DOHH2 (cell line): Measurements from ENCODE around the gene OCA2.
"Not testable (repeated sequence)": the region's sequence is repeated elsewhere in the genome, so short reads cannot be mapped to it uniquely, and the experiment has no call there.

ENCODE experiments used
- H3F3A ChIP-seq: fragments of 200-600 bp; sonication (generic), shearing (Covaris generic); 2 replicates; pipeline ENCODE4 v1.6.0; 2016; ENCODE audit warnings: antibody characterized with exemption, mild to moderate bottlenecking; ENCODE audit not compliant: control insufficient read depth, insufficient read depth
- H3K27ac ChIP-seq: fragments of 200-600 bp; sonication (generic); 2 replicates; pipeline ENCODE4 v1.5.1; 2014; ENCODE audit warnings: low read depth, mild to moderate bottlenecking, low read length, moderate library complexity
- H3K27me3 ChIP-seq: fragments of 200-600 bp; sonication (generic); 2 replicates; pipeline ENCODE4 v1.6.1; 2014; ENCODE audit warnings: mild to moderate bottlenecking, low read length, mixed read lengths; ENCODE audit not compliant: control insufficient read depth
- H3K36me3 ChIP-seq: fragments of 200-600 bp; sonication (generic); 2 replicates; pipeline ENCODE4 v1.6.1; 2014; ENCODE audit warnings: mild to moderate bottlenecking, low read length, moderate library complexity, mixed read lengths; ENCODE audit not compliant: control insufficient read depth
- H3K4me1 ChIP-seq: fragments of 200-600 bp; sonication (generic); 2 replicates; pipeline ENCODE4 v1.6.1; 2014; ENCODE audit warnings: mild to moderate bottlenecking, low read length, mixed read lengths; ENCODE audit not compliant: control insufficient read depth
- H3K4me2 ChIP-seq: fragments of 200-600 bp; sonication (generic); 2 replicates; pipeline ENCODE4 v1.6.0; 2014; ENCODE audit warnings: mild to moderate bottlenecking, low read length, moderate library complexity
- H3K4me3 ChIP-seq: fragments of 200-600 bp; sonication (generic); 2 replicates; pipeline ENCODE4 v1.5.1; 2014; ENCODE audit warnings: mild to moderate bottlenecking, low read length, mixed read lengths
- H3K79me2 ChIP-seq: fragments of 200-600 bp; sonication (generic); 2 replicates; pipeline ENCODE4 v1.6.1; 2014; ENCODE audit warnings: mild to moderate bottlenecking, low read length, mixed read lengths; ENCODE audit not compliant: control insufficient read depth
- H3K9me2 ChIP-seq: fragments of 200-600 bp; sonication (generic); replicated peaks from 2 replicates; pipeline ENCODE4 v1.6.1; 2014; ENCODE audit warnings: mild to moderate bottlenecking, low read length, mixed read lengths; ENCODE audit not compliant: control insufficient read depth
- H3K9me3 ChIP-seq: fragments of 200-600 bp; sonication (generic); 2 replicates; pipeline ENCODE4 v1.6.1; 2014; ENCODE audit warnings: antibody characterized with exemption, low read length, mixed read lengths; ENCODE audit not compliant: control insufficient read depth, insufficient read depth
- H4K20me1 ChIP-seq: fragments of 200-600 bp; sonication (generic); 2 replicates; pipeline ENCODE4 v1.6.0; 2014; ENCODE audit warnings: low read depth, mild to moderate bottlenecking, antibody characterized with exemption, low read length, moderate library complexity; ENCODE audit not compliant: control insufficient read depth, insufficient read depth
- EZH2phosphoT487 ChIP-seq: fragments of 200-600 bp; sonication (generic); IDR thresholded peaks from 2 replicates; pipeline ENCODE4 v1.6.1; 2017; ENCODE audit warnings: borderline replicate concordance, mild to moderate bottlenecking, antibody characterized with exemption, low read length, moderate library complexity, mixed read lengths
- TF ChIP-seq, protein P1 (sequence below): fragments of 200-600 bp; sonication (generic); IDR thresholded peaks from one replicate; pipeline ENCODE4 v1.5.1; 2014; ENCODE audit warnings: antibody characterized with exemption, mild to moderate bottlenecking, low read depth, low read length; ENCODE audit not compliant: poor library complexity, severe bottlenecking

The OCA2 gene

DNA sequence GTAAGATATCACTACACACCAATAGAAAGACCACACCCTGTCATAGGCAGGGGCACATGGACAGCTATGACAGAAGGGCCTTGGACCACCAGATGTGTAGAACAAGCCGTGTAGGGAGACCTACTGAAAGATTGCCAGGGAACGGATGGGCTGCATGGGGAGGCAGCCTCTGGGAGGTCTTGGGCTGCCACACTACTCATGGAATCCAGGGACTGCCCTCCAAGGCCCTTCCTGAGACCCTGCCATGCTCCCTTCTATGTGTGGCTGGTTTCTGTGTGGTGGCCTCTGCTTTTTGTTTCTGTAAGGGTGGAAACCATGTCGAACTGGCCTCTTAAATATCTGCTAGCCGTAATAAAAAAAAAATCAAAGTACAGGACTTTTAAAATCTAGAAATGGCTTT is 86.9 kb downstream of the OCA2 start:
- TF ChIP-seq EZH2phosphoT487, result no peak
- TF ChIP-seq, protein P1, sequence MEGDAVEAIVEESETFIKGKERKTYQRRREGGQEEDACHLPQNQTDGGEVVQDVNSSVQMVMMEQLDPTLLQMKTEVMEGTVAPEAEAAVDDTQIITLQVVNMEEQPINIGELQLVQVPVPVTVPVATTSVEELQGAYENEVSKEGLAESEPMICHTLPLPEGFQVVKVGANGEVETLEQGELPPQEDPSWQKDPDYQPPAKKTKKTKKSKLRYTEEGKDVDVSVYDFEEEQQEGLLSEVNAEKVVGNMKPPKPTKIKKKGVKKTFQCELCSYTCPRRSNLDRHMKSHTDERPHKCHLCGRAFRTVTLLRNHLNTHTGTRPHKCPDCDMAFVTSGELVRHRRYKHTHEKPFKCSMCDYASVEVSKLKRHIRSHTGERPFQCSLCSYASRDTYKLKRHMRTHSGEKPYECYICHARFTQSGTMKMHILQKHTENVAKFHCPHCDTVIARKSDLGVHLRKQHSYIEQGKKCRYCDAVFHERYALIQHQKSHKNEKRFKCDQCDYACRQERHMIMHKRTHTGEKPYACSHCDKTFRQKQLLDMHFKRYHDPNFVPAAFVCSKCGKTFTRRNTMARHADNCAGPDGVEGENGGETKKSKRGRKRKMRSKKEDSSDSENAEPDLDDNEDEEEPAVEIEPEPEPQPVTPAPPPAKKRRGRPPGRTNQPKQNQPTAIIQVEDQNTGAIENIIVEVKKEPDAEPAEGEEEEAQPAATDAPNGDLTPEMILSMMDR, result no peak
- Histone ChIP-seq H4K20me1 (no peaks in the 10 kb centered on the region), H3K27me3 (no peaks in the 10 kb centered on the region), H3K9me2 (no peaks in the 10 kb centered on the region), H3F3A (no peaks in the 10 kb centered on the region), H3K79me2 (no peaks in the 10 kb centered on the region), H3K4me3 (no peak overlapping the region), H3K9me3 (no peaks in the 10 kb centered on the region), H3K27ac (no peak overlapping the region), H3K4me2 (no peak overlapping the region), H3K36me3 (no peaks in the 10 kb centered on the region), H3K4me1 (no peaks in the 10 kb centered on the region)

- H3K4me2 ChIP-seq, H3F3A ChIP-seq, H3K36me3 ChIP-seq: not testable (repeated sequence)
These were observed 90.9 kb downstream of the OCA2 start for GRCh38 chr15:28008175-28008574.

DNA sequence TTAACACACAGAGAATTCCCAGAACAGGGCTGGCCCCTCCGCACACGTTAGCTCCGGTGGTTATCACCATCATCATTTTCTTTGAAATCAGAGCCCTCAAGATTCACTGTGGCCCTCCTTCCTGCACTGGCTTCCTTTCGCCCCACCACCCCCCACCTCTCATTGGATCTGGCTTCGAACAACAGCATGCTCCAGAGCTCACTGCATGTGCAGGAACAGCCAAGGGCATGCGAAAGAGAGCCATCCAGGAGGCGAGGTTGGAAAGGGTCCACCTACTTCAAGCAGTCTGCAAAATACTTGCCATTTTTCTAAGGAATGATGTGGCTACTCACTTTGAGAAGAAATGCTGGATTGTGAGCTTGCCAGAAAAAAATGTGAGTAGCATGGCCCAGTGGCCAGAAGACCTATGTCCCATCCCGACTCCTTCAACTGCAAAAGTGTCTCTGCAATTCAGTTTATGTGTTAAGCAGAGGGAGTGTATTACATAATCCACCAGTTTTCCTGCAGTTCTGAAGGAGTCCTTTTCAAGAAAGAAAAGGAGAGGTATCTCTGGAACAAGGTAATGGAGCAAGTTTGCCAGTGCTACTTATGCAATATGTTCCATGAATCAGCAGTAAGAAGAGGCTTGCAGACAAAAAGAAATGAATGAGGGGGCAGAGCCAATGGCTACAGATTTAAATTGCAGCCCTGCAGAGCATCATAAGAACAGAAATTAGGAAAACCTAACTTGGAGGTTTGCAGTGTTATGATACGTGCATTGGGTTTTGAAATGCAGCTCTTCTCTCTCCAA is 92.8 kb downstream of the OCA2 start:
- TF ChIP-seq EZH2phosphoT487, result no peak
- TF ChIP-seq, protein P1, result no peak
- H3K9me3 ChIP-seq, result no peaks in the 10 kb centered on the region; the same call in 1 of the 2 replicates

More at GRCh38 chr15:28008175-28008574, 90.9 kb downstream of the OCA2 start:
- H3K9me2 ChIP-seq, H4K20me1 ChIP-seq, H3K4me1 ChIP-seq, H3K79me2 ChIP-seq, H3K27me3 ChIP-seq, H3K27ac ChIP-seq, H3K9me3 ChIP-seq, H3K4me3 ChIP-seq: not testable (repeated sequence)

DNA sequence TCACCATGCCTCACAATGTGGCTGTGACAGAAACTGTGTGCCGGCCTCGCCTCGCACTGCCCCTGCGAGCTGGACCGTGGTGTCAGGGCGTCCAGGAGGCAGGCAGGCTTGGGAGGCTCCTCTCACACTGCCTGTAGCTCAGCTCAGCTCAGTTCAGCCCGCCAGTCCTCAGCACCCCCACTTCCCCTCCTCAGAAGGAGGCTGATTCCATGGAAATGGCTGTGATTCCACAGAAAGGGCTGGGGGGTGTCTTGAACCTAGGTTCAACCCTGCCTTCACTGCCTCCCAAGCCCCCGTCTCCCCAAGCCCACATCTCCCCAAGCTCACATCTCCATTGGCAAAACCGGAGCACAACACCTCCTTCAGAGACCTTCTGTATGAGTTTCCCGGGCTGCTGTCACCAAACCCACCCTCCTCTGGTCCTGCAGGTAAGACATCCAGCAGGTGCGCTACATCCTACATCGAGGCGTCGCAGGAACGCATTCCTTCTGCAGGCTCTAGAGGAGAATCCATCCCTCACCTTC is 94.0 kb downstream of the OCA2 start:
- no peak overlapping the region for H3K4me2 ChIP-seq

More for the DNA sequence above, 92.8 kb downstream of the OCA2 start:
- Histone ChIP-seq H4K20me1 (no peaks in the 10 kb centered on the region), H3K36me3 (no peaks in the 10 kb centered on the region), H3K9me2 (no peaks in the 10 kb centered on the region), H3K4me2 (no peak overlapping the region), H3K4me3 (no peak overlapping the region), H3K27me3 (no peaks in the 10 kb centered on the region), H3K27ac (no peak overlapping the region), H3K4me1 (no peaks in the 10 kb centered on the region), H3F3A (no peaks in the 10 kb centered on the region), H3K79me2 (no peaks in the 10 kb centered on the region)

More for the DNA sequence above, 94.0 kb downstream of the OCA2 start:
- no peaks in the 10 kb centered on the region for H3K36me3 ChIP-seq
- no peak overlapping the region for H3K27ac ChIP-seq
- H4K20me1 ChIP-seq, result no peaks in the 10 kb centered on the region
- no peaks in the 10 kb centered on the region; the same call in 1 of the 2 replicates for H3K9me3 ChIP-seq
- TF ChIP-seq EZH2phosphoT487, result no peak
- TF ChIP-seq, protein P1, result no peak
- no peaks in the 10 kb centered on the region for H3F3A ChIP-seq
- H3K4me3 ChIP-seq, result no peak overlapping the region
- no peaks in the 10 kb centered on the region for H3K27me3 ChIP-seq
- H3K4me1 ChIP-seq, result no peaks in the 10 kb centered on the region
- no peaks in the 10 kb centered on the region for H3K79me2 ChIP-seq
- H3K9me2 ChIP-seq, result no peaks in the 10 kb centered on the region
